ENCODE data around the gene SART1.
A peak's percentile ranks its signal among the peaks of the same experiment; 100 is the strongest.

GRCh38 chr11:65961267-65962140 lies at the start of gene SART1:
- TF ChIP-seq CTCF (IDR thresholded peaks at IDR 0.05) (peak in 1 of 6 experiments; percentile 18), POLR2A (IDR thresholded peaks at IDR 0.05) (peak; percentile 60 to 68)

All from Peyer's patch (tissue), 4 donors.